HFFc6 (cell line): ENCODE results near the gene PCDHGA5. TPM values are rescaled to one million over a fixed set of nuclear protein-coding genes. Genes with fewer than 3 reads are reported as not detected.
"Not testable (repeated sequence)": the region's sequence is repeated elsewhere in the genome, so short reads cannot be mapped to it uniquely, and the experiment has no call there.

ENCODE experiments used
- DNase-seq: peaks from one replicate; pipeline ENCODE4 v3.0.0-alpha.2; 2018
- H3K27ac Mint-ChIP-seq: 2 replicates; pipeline ENCODE4 v1.8.0; 2020; ENCODE audit warnings: mild to moderate bottlenecking, mixed read lengths
- H3K27me3 Mint-ChIP-seq: 2 replicates; pipeline ENCODE4 v1.8.0; 2021; ENCODE audit warnings: mild to moderate bottlenecking, moderate library complexity, mixed read lengths; ENCODE audit not compliant: insufficient read depth
- H3K36me3 Mint-ChIP-seq: 2 replicates; pipeline ENCODE4 v1.8.0; 2021; ENCODE audit warnings: low read depth, mixed read lengths
- H3K4me1 Mint-ChIP-seq: 2 replicates; pipeline ENCODE4 v1.8.0; 2020; ENCODE audit warnings: low read depth, mixed read lengths
- H3K4me3 Mint-ChIP-seq: 2 replicates; pipeline ENCODE4 v1.8.0; 2020; ENCODE audit warnings: mild to moderate bottlenecking, moderate library complexity, mixed read lengths
- H3K9me3 Mint-ChIP-seq: 2 replicates; pipeline ENCODE4 v1.8.0; 2020; ENCODE audit warnings: mild to moderate bottlenecking, mixed read lengths
- CTCF ChIP-seq: fragments of 200-600 bp; sonication (generic); IDR thresholded peaks from 2 replicates; pipeline ENCODE4 v1.5.0; 2021; ENCODE audit warnings: antibody characterized with exemption, mild to moderate bottlenecking
- total RNA-seq, 6 experiments: library from RNA; stranded (reverse); fragmentation: NEBNext Ultra II Directional; extraction: Animal tissue kit (Norgen Biotek cat#: 25700); gene quantifications; 2 replicates in 1 of 6; 3 replicates in 5 of 6; pipeline ENCODE4 v1.2.3, GENCODE V29; 2021

Gene PCDHGA5
- total RNA-seq, 6 experiments from 2014 or later: 0.74 to 1.8 (median 1.0) TPM

- Mint-ChIP-seq H3K9me3 (peaks cover 65% of the 10 kb centered on the region), H3K4me3 (0 out of 2 replicates have a peak within 1 kb of the TSS, but pooled peaks have one; percentile 37), H3K36me3 (peaks cover 69% of the 10 kb centered on the region), H3K4me1 (peaks cover 8% of the 10 kb centered on the region), H3K27ac (no peak within 1 kb of the TSS), H3K27me3 (peaks cover 3% of the 10 kb centered on the region)
- TF ChIP-seq CTCF: 0 out of 2 replicates have a peak, but pooled peaks have one; percentile 45
- DNase-seq: no peak
These were observed 38.7 kb downstream of the PCDHGA5 start, which contains the start of gene PCDHGA9 for GRCh38 chr5:141402553-141403243. Gene PCDHGA9 (plus strand): TSS chr5:141402778. CDS start chr5:141402953, 175 bp downstream.

DNA sequence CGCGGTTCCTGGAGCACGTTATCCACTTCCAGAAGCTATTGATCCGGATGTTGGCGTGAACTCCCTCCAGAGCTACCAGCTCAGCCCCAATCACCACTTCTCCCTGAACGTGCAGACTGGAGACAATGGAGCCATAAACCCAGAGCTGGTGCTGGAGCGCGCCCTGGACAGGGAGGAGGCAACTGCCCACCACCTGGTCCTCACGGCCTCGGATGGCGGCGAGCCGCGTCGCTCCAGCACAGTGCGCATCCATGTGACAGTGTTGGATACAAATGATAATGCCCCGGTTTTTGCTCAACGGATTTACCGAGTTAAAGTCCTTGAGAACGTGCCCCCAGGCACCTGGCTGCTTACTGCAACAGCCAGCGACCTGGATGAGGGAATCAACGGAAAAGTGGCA, 39.4 kb downstream of the PCDHGA5 start:
- peaks cover 72% of the 10 kb centered on the region for H3K36me3 Mint-ChIP-seq
- H3K27me3 Mint-ChIP-seq: peaks cover 3% of the 10 kb centered on the region
- no peak for DNase-seq
- H3K9me3 Mint-ChIP-seq: peaks cover 71% of the 10 kb centered on the region
- H3K27ac Mint-ChIP-seq: no peak overlapping the region
- H3K4me1 Mint-ChIP-seq: peaks cover 8% of the 10 kb centered on the region
- TF ChIP-seq CTCF: no peak
- no peak overlapping the region for H3K4me3 Mint-ChIP-seq

DNA sequence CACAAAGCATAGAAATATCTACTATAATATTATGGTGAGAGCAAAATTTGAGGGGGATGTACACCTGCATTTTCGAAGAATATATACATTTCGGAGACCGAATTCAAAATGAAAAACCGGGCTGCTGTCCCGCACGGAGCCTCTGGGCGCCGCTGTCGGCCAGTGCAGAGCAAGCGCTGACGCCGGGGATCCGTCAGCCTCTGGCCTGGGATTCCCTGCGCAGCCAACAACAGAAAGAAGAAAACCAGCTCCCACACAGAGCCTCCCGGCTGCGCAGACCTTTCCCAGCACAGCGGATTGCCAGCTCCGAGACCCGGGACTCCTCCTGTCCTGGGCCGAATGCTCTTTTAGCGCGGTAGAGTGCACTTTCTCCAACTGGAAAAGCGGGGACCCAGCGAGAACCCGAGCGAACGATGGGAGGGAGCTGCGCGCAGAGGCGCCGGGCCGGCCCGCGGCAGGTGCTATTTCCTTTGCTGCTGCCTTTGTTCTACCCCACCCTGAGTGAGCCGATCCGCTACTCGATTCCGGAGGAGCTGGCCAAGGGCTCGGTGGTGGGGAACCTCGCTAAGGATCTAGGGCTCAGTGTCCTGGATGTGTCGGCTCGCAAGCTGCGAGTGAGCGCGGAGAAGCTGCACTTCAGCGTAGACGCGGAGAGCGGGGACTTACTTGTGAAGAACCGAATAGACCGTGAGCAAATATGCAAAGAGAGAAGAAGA, 44.0 kb downstream of the PCDHGA5 start, which contains the start of gene PCDHGB6:
Gene PCDHGB6 (plus strand): TSS at position 232 of the 716 bp plus-strand sequence. CDS start 182 bp downstream, at position 414.
- H3K4me3 Mint-ChIP-seq, H3K4me1 Mint-ChIP-seq, H3K27me3 Mint-ChIP-seq, DNase-seq, H3K27ac Mint-ChIP-seq: not testable (repeated sequence)
- Mint-ChIP-seq H3K36me3 (peaks cover 62% of the 10 kb centered on the region), H3K9me3 (peaks cover 60% of the 10 kb centered on the region)
- peak; percentile 51; the same call in 1 of the 2 replicates for TF ChIP-seq CTCF

DNA sequence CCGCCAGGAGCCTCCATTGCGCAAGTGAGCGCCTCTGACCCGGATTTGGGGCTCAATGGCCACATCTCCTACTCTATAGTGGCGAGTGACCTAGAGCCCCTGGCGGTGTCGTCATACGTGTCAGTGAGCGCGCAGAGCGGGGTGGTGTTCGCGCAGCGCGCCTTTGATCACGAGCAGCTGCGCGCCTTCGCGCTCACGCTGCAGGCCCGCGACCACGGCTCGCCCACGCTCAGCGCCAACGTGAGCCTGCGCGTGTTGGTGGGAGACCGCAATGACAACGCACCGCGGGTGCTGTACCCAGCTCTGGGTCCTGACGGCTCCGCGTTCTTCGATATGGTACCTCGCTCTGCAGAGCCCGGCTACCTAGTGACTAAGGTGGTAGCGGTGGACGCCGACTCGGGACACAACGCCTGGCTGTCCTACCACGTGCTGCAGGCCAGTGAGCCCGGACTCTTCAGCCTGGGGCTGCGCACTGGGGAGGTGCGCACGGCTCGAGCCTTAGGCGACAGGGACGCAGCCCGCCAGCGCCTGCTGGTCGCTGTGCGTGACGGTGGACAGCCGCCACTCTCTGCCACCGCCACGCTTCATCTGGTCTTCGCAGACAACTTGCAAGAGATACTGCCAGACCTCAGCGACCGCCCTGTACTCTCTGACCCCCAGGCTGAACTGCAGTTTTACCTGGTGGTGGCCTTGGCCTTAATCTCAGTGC, 45.8 kb downstream of the PCDHGA5 start:
- H3K27ac Mint-ChIP-seq: no peak overlapping the region
- no peak for TF ChIP-seq CTCF
- H3K4me3 Mint-ChIP-seq: no peak overlapping the region
- H3K9me3 Mint-ChIP-seq: peaks cover 53% of the 10 kb centered on the region
- H3K4me1 Mint-ChIP-seq: no peaks in the 10 kb centered on the region; the same call in 1 of the 2 replicates
- H3K36me3 Mint-ChIP-seq: peaks cover 65% of the 10 kb centered on the region
- no peak for DNase-seq
- H3K27me3 Mint-ChIP-seq: no peaks in the 10 kb centered on the region

DNA sequence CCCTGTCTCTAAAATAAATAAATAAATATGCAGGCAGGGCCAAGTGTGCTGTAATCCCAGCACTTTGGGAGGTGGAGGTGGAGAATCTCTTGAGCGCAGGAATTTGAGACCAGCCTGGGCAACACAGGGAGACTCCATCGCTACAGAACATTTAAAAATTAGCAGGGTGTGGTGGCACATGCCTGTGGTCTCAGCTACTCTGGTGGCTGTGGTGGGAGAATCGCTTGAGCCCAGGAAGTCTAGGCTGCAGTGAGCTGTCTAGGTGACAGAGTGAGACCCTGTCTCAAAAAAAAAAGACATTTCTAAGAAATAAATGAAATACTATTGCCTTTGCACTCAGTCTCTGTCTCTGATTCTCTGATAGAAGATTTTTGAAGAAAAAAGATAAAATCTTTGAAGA, 47.6 kb downstream of the PCDHGA5 start:
- H3K36me3 Mint-ChIP-seq: peaks cover 48% of the 10 kb centered on the region
- no peaks in the 10 kb centered on the region; the same call in 1 of the 2 replicates for H3K4me1 Mint-ChIP-seq

More for the DNA sequence above, 47.6 kb downstream of the PCDHGA5 start:
- TF ChIP-seq CTCF: no peak
- no peak for DNase-seq
- H3K27ac Mint-ChIP-seq: no peak overlapping the region
- H3K4me3 Mint-ChIP-seq: no peak overlapping the region
- H3K27me3 Mint-ChIP-seq: no peaks in the 10 kb centered on the region
- H3K9me3 Mint-ChIP-seq: peaks cover 42% of the 10 kb centered on the region
